Measurements from ENCODE around the gene ACSM6.

Gene ACSM6

DNA sequence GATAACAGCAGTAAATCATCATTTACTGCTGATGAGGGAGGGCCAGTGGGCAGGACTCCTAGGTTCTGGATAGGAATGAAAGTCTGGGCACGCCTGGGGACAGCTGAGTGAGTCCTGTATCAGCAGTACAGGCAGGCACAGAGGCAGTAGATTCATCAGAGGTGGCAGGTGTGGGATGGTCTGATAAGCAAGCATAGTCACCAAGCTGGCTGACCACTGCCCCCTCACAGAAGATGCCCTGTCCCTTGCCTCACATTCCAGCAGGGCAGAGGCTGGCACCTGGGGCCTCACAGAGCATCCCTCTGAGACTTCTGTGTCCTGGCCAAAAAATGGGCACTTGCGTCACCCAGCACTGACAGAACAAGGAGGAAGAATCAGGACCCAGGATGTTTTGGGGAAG lies 23.2 kb upstream of the ACSM6 start:
- no peaks in the 10 kb centered on the region for H3F3A ChIP-seq (ENCODE audit: control insufficient read depth, insufficient read depth)
- no peak overlapping the region for H3K27ac ChIP-seq (ENCODE audit: low read depth, low read length)
- no peaks in the 10 kb centered on the region for H3K4me1 ChIP-seq (ENCODE audit: control insufficient read depth, low read length)
- no peaks in the 10 kb centered on the region for H3K36me3 ChIP-seq (ENCODE audit: control insufficient read depth, low read length)
- H3K9me2 ChIP-seq (replicated peaks; ENCODE audit: control insufficient read depth, low read length): no peaks in the 10 kb centered on the region
- no peak for TF ChIP-seq EZH2phosphoT487 (IDR thresholded peaks at IDR 0.05; ENCODE audit: borderline replicate concordance, low read length)
- TF ChIP-seq, protein P1, sequence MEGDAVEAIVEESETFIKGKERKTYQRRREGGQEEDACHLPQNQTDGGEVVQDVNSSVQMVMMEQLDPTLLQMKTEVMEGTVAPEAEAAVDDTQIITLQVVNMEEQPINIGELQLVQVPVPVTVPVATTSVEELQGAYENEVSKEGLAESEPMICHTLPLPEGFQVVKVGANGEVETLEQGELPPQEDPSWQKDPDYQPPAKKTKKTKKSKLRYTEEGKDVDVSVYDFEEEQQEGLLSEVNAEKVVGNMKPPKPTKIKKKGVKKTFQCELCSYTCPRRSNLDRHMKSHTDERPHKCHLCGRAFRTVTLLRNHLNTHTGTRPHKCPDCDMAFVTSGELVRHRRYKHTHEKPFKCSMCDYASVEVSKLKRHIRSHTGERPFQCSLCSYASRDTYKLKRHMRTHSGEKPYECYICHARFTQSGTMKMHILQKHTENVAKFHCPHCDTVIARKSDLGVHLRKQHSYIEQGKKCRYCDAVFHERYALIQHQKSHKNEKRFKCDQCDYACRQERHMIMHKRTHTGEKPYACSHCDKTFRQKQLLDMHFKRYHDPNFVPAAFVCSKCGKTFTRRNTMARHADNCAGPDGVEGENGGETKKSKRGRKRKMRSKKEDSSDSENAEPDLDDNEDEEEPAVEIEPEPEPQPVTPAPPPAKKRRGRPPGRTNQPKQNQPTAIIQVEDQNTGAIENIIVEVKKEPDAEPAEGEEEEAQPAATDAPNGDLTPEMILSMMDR (IDR thresholded peaks at IDR 0.05; ENCODE audit: low read depth, low read length, poor library complexity, severe bottlenecking): no peak
- no peak overlapping the region for H3K4me2 ChIP-seq (ENCODE audit: low read length)
- no peaks in the 10 kb centered on the region for H4K20me1 ChIP-seq (ENCODE audit: control insufficient read depth, insufficient read depth, low read depth, low read length)
- no peaks in the 10 kb centered on the region for H3K9me3 ChIP-seq (ENCODE audit: control insufficient read depth, insufficient read depth, low read length)
- no peaks in the 10 kb centered on the region for H3K27me3 ChIP-seq (ENCODE audit: control insufficient read depth, low read length)
- no peaks in the 10 kb centered on the region for H3K79me2 ChIP-seq (ENCODE audit: control insufficient read depth, low read length)
- no peak overlapping the region for H3K4me3 ChIP-seq (ENCODE audit: low read length)

DNA sequence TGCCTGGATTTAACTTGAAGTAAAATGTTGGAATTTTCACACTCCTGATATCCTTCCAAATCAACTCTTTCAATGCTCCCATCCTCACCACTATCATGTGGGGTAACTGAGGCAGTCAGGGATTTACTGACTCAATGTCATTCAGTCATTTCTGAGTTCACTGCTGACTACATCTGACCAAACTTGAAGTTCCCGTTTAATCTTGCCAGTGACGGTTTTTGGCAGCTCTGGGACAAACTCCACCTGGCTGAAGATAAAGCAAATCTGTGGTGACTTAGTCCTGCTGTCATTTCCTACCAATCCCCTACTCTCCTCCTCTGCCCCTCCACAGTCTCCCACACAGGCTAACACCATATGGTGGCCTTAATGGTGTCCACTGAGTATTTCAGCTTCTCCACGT lies 22.7 kb upstream of the ACSM6 start:
- no peak overlapping the region for H3K4me3 ChIP-seq (ENCODE audit: low read length)
- TF ChIP-seq, protein P1 (IDR thresholded peaks at IDR 0.05; ENCODE audit: low read depth, low read length, poor library complexity, severe bottlenecking): no peak
- no peak for TF ChIP-seq EZH2phosphoT487 (IDR thresholded peaks at IDR 0.05; ENCODE audit: borderline replicate concordance, low read length)
- no peaks in the 10 kb centered on the region for H3K9me3 ChIP-seq (ENCODE audit: control insufficient read depth, insufficient read depth, low read length)
- H3K9me2 ChIP-seq (replicated peaks; ENCODE audit: control insufficient read depth, low read length): no peaks in the 10 kb centered on the region
- no peak overlapping the region for H3K4me2 ChIP-seq (ENCODE audit: low read length)
- H3F3A ChIP-seq (ENCODE audit: control insufficient read depth, insufficient read depth): no peaks in the 10 kb centered on the region
- no peaks in the 10 kb centered on the region for H4K20me1 ChIP-seq (ENCODE audit: control insufficient read depth, insufficient read depth, low read depth, low read length)
- no peaks in the 10 kb centered on the region for H3K27me3 ChIP-seq (ENCODE audit: control insufficient read depth, low read length)
- no peaks in the 10 kb centered on the region for H3K79me2 ChIP-seq (ENCODE audit: control insufficient read depth, low read length)
- no peaks in the 10 kb centered on the region for H3K36me3 ChIP-seq (ENCODE audit: control insufficient read depth, low read length)
- H3K4me1 ChIP-seq (ENCODE audit: control insufficient read depth, low read length): no peaks in the 10 kb centered on the region
- no peak overlapping the region for H3K27ac ChIP-seq (ENCODE audit: low read depth, low read length)

DNA sequence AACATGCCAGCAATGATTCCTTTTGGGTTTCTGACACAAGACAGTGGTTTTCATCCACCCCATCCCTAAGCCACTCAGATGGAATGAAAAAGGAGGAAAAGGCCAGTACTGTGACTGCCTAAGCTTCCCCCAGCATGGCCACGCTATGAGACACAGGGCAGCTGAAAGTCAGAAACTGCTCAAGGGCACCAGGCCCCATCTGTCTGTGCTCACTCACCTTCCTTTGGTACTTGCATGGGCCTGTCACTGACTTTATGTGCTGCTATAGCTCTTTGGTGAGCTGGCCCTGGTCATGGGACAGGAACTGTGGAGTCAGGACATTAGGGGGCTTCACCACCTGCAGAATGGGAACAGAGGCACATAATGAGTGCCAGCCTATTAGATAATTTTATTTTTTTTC lies 21.2 kb upstream of the ACSM6 start:
- TF ChIP-seq, protein P1 (IDR thresholded peaks at IDR 0.05; ENCODE audit: low read depth, low read length, poor library complexity, severe bottlenecking): no peak
- Histone ChIP-seq H4K20me1 (ENCODE audit: control insufficient read depth, insufficient read depth, low read depth, low read length) (no peaks in the 10 kb centered on the region), H3K9me2 (replicated peaks; ENCODE audit: control insufficient read depth, low read length) (no peaks in the 10 kb centered on the region), H3F3A (ENCODE audit: control insufficient read depth, insufficient read depth) (no peaks in the 10 kb centered on the region), H3K4me3 (ENCODE audit: low read length) (no peak overlapping the region), H3K36me3 (ENCODE audit: control insufficient read depth, low read length) (no peaks in the 10 kb centered on the region), H3K9me3 (ENCODE audit: control insufficient read depth, insufficient read depth, low read length) (no peaks in the 10 kb centered on the region), H3K27ac (ENCODE audit: low read depth, low read length) (no peak overlapping the region), H3K4me1 (ENCODE audit: control insufficient read depth, low read length) (no peaks in the 10 kb centered on the region), H3K27me3 (ENCODE audit: control insufficient read depth, low read length) (no peaks in the 10 kb centered on the region), H3K79me2 (ENCODE audit: control insufficient read depth, low read length) (no peaks in the 10 kb centered on the region), H3K4me2 (ENCODE audit: low read length) (no peak overlapping the region)

DNA sequence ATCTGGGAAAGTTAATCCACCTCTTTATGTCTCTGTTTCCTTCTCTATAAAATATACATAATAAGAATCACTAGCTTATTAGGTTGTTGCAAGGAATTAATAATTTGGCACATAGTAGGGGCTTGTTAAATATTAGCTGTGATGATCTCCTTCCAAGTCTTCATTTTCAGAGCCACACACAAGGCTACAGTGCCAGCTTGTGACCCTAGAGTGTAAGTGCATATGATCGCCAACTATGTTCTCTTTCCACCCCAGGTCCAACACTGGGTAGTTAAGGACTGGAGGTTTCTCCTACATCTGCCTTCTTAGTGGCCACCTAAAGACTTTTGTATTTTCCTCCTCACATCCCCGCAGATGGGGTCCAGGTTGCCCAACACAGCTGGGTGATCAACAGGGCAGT lies 17.9 kb upstream of the ACSM6 start:
- Histone ChIP-seq H3K4me2 (ENCODE audit: low read length) (no peak overlapping the region), H3K79me2 (ENCODE audit: control insufficient read depth, low read length) (no peaks in the 10 kb centered on the region)

More for the DNA sequence above, 17.9 kb upstream of the ACSM6 start:
- no peaks in the 10 kb centered on the region for H3K9me3 ChIP-seq (ENCODE audit: control insufficient read depth, insufficient read depth, low read length)
- no peaks in the 10 kb centered on the region for H3K36me3 ChIP-seq (ENCODE audit: control insufficient read depth, low read length)
- no peaks in the 10 kb centered on the region for H3F3A ChIP-seq (ENCODE audit: control insufficient read depth, insufficient read depth)
- H3K4me1 ChIP-seq (ENCODE audit: control insufficient read depth, low read length): no peaks in the 10 kb centered on the region
- H3K27ac ChIP-seq (ENCODE audit: low read depth, low read length): no peak overlapping the region
- no peaks in the 10 kb centered on the region for H3K9me2 ChIP-seq (replicated peaks; ENCODE audit: control insufficient read depth, low read length)
- H4K20me1 ChIP-seq (ENCODE audit: control insufficient read depth, insufficient read depth, low read depth, low read length): no peaks in the 10 kb centered on the region
- TF ChIP-seq EZH2phosphoT487 (IDR thresholded peaks at IDR 0.05; ENCODE audit: borderline replicate concordance, low read length): no peak
- TF ChIP-seq, protein P1 (IDR thresholded peaks at IDR 0.05; ENCODE audit: low read depth, low read length, poor library complexity, severe bottlenecking): no peak
- H3K27me3 ChIP-seq (ENCODE audit: control insufficient read depth, low read length): no peaks in the 10 kb centered on the region
- H3K4me3 ChIP-seq (ENCODE audit: low read length): no peak overlapping the region

All from DOHH2 (cell line).